Spinal cord (tissue), 10 donors: Measurements from ENCODE around the gene FAM47E. TPM values are rescaled to one million over a fixed set of nuclear protein-coding genes. Genes with fewer than 3 reads are reported as not detected.

Experiments
- DNase-seq, 6 donors: peaks; one replicate each; pipeline versions ENCODE4 v3.0.0 to v3.0.0-alpha.2; 2013 to 2015; ENCODE audit warnings: low spot score in 6 of 6, low read depth in 4 of 6
- H3K27ac ChIP-seq: one replicate; pipeline ENCODE4 v1.5.1; 2013; ENCODE audit warnings: low read depth, low read length, control low read depth
- H3K27me3 ChIP-seq: one replicate; pipeline ENCODE4 v1.6.1; 2013; ENCODE audit warnings: low read length; ENCODE audit not compliant: control insufficient read depth, insufficient read depth
- H3K36me3 ChIP-seq: one replicate; pipeline ENCODE4 v1.6.1; 2013; ENCODE audit warnings: low read length; ENCODE audit not compliant: control insufficient read depth, insufficient read depth
- H3K4me1 ChIP-seq: one replicate; pipeline ENCODE4 v1.6.1; 2013; ENCODE audit warnings: low read length; ENCODE audit not compliant: control insufficient read depth, insufficient read depth
- H3K4me3 ChIP-seq: one replicate; pipeline ENCODE4 v1.5.1; 2013; ENCODE audit warnings: low read depth, low read length, control low read depth
- H3K9me3 ChIP-seq: one replicate; pipeline ENCODE4 v1.6.1; 2013; ENCODE audit warnings: low read length; ENCODE audit not compliant: control insufficient read depth, insufficient read depth
- WGBS: methylation state at CpG from one replicate; pipeline ENCODE4 v1.1.5; 2013; ENCODE audit warnings: missing lambda C conversion rate; ENCODE audit not compliant: insufficient coverage; 5-methylcytosine and 5-hydroxymethylcytosine counted together
- polyA plus RNA-seq, 2 donors: library from polyadenylated mRNA; unstranded; fragments of 120-200 nt; gene quantifications; one replicate each; pipeline ENCODE4 v1.2.1, GENCODE V29; 2013; ENCODE audit not compliant: insufficient read length in 2 of 2
- total RNA-seq, 2 donors: library from RNA; depleted of rRNA in 1 of 2; stranded (reverse); fragments of 120-200 nt in 1 of 2; fragments of >200 nt in 1 of 2; gene quantifications; one replicate each; pipeline versions ENCODE4 v1.2.3 to v1.2.4, GENCODE V29; 2013 to 2014
- donor health status: healthy.

Gene FAM47E
- total and polyA plus RNA-seq, 4 donors = 7.9 to 14.8 (median 9.5) TPM

- Histone ChIP-seq H3K36me3 (no peaks in the 10 kb centered on the region), H3K27me3 (no peaks in the 10 kb centered on the region), H3K4me3 (no peak overlapping the region), H3K4me1 (peaks cover 1% of the 10 kb centered on the region), H3K9me3 (no peaks in the 10 kb centered on the region), H3K27ac (no peak overlapping the region)
- WGBS = no CpG with 5 or more reads among the region's 2 CpGs
- no peak for DNase-seq
Measured at GRCh38 chr4:76313547-76313946, 62.0 kb downstream of the FAM47E start.

GRCh38 chr4:76315267-76315918, 63.9 kb downstream of the FAM47E start:
- 93% methylated on average over 3 of the region's 7 CpGs for WGBS
- no peaks in the 10 kb centered on the region for H3K36me3 ChIP-seq
- no peak overlapping the region for H3K27ac ChIP-seq
- no peaks in the 10 kb centered on the region for H3K9me3 ChIP-seq
- no peaks in the 10 kb centered on the region for H3K27me3 ChIP-seq
- no peaks in the 10 kb centered on the region for H3K4me1 ChIP-seq
- no peak for DNase-seq
- no peak overlapping the region for H3K4me3 ChIP-seq

DNA sequence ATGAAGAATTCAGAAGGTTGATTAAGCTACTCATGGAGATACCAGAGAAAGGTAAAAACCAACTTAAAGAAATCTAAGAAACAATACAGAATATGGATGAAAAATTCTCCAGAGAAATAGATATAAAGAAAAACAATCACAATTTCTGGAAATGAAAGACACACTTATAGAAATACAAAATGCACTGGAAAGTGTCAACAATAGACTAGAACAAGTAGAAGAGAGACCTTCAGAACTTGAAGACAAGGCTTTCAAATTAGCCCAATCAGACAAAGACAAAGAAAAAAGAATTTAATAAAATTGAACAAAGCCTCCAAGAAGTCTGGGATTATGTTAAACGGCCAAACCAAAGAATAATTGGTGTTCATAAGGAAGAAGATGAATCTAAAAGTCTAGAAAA, 64.6 kb downstream of the FAM47E start:
- no peaks in the 10 kb centered on the region for H3K4me1 ChIP-seq
- no peak for DNase-seq
- no peaks in the 10 kb centered on the region for H3K36me3 ChIP-seq
- no peaks in the 10 kb centered on the region for H3K9me3 ChIP-seq
- no peak overlapping the region for H3K27ac ChIP-seq
- no peak overlapping the region for H3K4me3 ChIP-seq
- no peaks in the 10 kb centered on the region for H3K27me3 ChIP-seq
- no CpG with 5 or more reads among the region's 1 CpG for WGBS

- DNase-seq = no peak
Measured at GRCh38 chr4:76322236-76322635, 70.7 kb downstream of the FAM47E start.

GRCh38 chr4:76325072-76325471, 73.6 kb downstream of the FAM47E start:
- DNase-seq = no peak

More at GRCh38 chr4:76322236-76322635, 70.7 kb downstream of the FAM47E start:
- no CpG with 5 or more reads among the region's 3 CpGs for WGBS
- Histone ChIP-seq H3K36me3 (no peaks in the 10 kb centered on the region), H3K27ac (no peak overlapping the region), H3K27me3 (no peaks in the 10 kb centered on the region), H3K4me1 (no peaks in the 10 kb centered on the region), H3K9me3 (peaks cover 3% of the 10 kb centered on the region), H3K4me3 (no peak overlapping the region)

DNA sequence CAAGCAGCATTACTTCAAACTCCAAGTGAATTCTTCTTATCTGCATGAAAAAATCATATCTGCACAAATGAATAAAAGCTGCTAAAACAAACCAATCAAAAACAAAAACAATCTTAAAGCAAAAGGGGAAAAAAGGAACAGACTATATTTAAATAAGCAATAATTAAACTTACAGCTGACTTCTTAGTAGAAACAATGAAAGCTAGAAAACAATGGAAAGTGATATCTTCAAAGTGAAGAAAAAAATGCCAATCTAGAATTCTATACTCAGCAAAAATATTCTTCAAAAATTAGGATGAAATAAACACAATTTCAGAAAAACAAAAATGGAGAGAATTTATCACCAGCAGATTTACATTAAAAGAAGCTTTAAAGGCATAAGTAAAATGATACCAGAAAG, 75.0 kb downstream of the FAM47E start:
- Histone ChIP-seq H3K27ac (no peak overlapping the region), H3K27me3 (no peaks in the 10 kb centered on the region), H3K4me1 (no peaks in the 10 kb centered on the region), H3K9me3 (peaks cover 3% of the 10 kb centered on the region), H3K36me3 (no peaks in the 10 kb centered on the region), H3K4me3 (no peak overlapping the region)
- no peak for DNase-seq

More at GRCh38 chr4:76325072-76325471, 73.6 kb downstream of the FAM47E start:
- peaks cover 3% of the 10 kb centered on the region for H3K9me3 ChIP-seq
- H3K36me3 ChIP-seq = no peaks in the 10 kb centered on the region
- no peak overlapping the region for H3K4me3 ChIP-seq
- H3K27me3 ChIP-seq = no peaks in the 10 kb centered on the region
- no peak overlapping the region for H3K27ac ChIP-seq
- no peaks in the 10 kb centered on the region for H3K4me1 ChIP-seq

Other genes with a start within 250 kb of the FAM47E start
- gene CXCL9, start 244.2 kb upstream of the FAM47E start, total RNA-seq = under 1 TPM; 0.10 to 0.11 TPM
- gene CXCL9, start 244.2 kb upstream of the FAM47E start, polyA plus RNA-seq = not detected
- gene CXCL10, start 228.2 kb upstream of the FAM47E start, total RNA-seq = 1 to 10 TPM in 1 of 2 donors, under 1 TPM in 1; 0.28 to 1.9 TPM
- not detected for gene CXCL10, start 228.2 kb upstream of the FAM47E start, polyA plus RNA-seq
- under 1 TPM in 1 of 2 donors, not detected in 1; 0.69 TPM for gene CXCL11, start 215.7 kb upstream of the FAM47E start, total RNA-seq
- gene CXCL11, start 215.7 kb upstream of the FAM47E start, polyA plus RNA-seq = not detected
- 1 to 10 TPM; 4.0 to 7.6 TPM for gene ART3, start 177.0 kb upstream of the FAM47E start, total RNA-seq
- 1 to 10 TPM; 4.0 to 4.4 TPM for gene ART3, start 177.0 kb upstream of the FAM47E start, polyA plus RNA-seq
- gene NUP54, start 103.3 kb upstream of the FAM47E start, total RNA-seq = 10 to 100 TPM; 55.6 to 87.4 TPM
- 10 to 100 TPM; 45.5 to 56.8 TPM for gene NUP54, start 103.3 kb upstream of the FAM47E start, polyA plus RNA-seq
- gene SCARB2, start 37.9 kb upstream of the FAM47E start, total RNA-seq = 100 to 1,000 TPM; 243 to 326 TPM
- 100 to 1,000 TPM; 191 to 218 TPM for gene SCARB2, start 37.9 kb upstream of the FAM47E start, polyA plus RNA-seq
- gene STBD1, start 55.0 kb downstream of the FAM47E start, total RNA-seq = 1 to 10 TPM in 1 of 2 donors, under 1 TPM in 1; 0.94 to 3.2 TPM
- 1 to 10 TPM; 1.8 to 2.1 TPM for gene STBD1, start 55.0 kb downstream of the FAM47E start, polyA plus RNA-seq
- gene CCDC158, start 169.4 kb downstream of the FAM47E start, total RNA-seq = 1 to 10 TPM in 1 of 2 donors, under 1 TPM in 1; 0.99 to 2.9 TPM
- 1 to 10 TPM; 1.2 to 1.5 TPM for gene CCDC158, start 169.4 kb downstream of the FAM47E start, polyA plus RNA-seq
- gene SHROOM3, start 183.5 kb downstream of the FAM47E start, total RNA-seq = 10 to 100 TPM; 21.4 to 23.3 TPM
- 10 to 100 TPM; 11.6 to 17.2 TPM for gene SHROOM3, start 183.5 kb downstream of the FAM47E start, polyA plus RNA-seq